DMS79 (cell line): ENCODE measurements around the gene TRIM31.
A peak's percentile ranks its signal among the peaks of the same experiment; 100 is the strongest.

Experiments used
- DNase-seq: peaks from one replicate; lab custom pipeline; 2025; lab: John Stamatoyannopoulos, UW

TRIM31 gene

GRCh38 chr6:30075790-30076732 lies 36.8 kb downstream of the TRIM31 start:
- DNase-seq = no peak

GRCh38 chr6:30075094-30075789 lies 37.6 kb downstream of the TRIM31 start, which contains the start of gene RNF39:
TSS of gene RNF39 (minus strand) at chr6:30075769. CDS start at chr6:30075585, 184 bp downstream.
- no peak for DNase-seq

- DNase-seq = no peak
Measured at GRCh38 chr6:30074331-30075093, 38.4 kb downstream of the TRIM31 start.

GRCh38 chr6:30073489-30074235 lies 39.2 kb downstream of the TRIM31 start:
- no peak for DNase-seq

- DNase-seq = no peak
Measured at GRCh38 chr6:30071858-30072257, 41.0 kb downstream of the TRIM31 start.

- no peak for DNase-seq
Measured at GRCh38 chr6:30071081-30071818, 41.6 kb downstream of the TRIM31 start.

GRCh38 chr6:30067460-30068139 lies 45.3 kb downstream of the TRIM31 start:
- DNase-seq = no peak

GRCh38 chr6:30066577-30067459 lies 46.1 kb downstream of the TRIM31 start, which contains the start of gene PPP1R11:
TSS of gene PPP1R11 (plus strand) at chr6:30067198. CDS start at chr6:30067411, 213 bp downstream.
- DNase-seq = peak; percentile 98

GRCh38 chr6:30066082-30066481 lies 46.8 kb downstream of the TRIM31 start:
- DNase-seq = no peak

GRCh38 chr6:30063315-30063714 lies 49.6 kb downstream of the TRIM31 start:
- DNase-seq = no peak

GRCh38 chr6:30062471-30063178 lies 50.3 kb downstream of the TRIM31 start:
- DNase-seq = no peak

- DNase-seq = no peak
Measured at GRCh38 chr6:30061858-30062458, 50.9 kb downstream of the TRIM31 start.

GRCh38 chr6:30061092-30061857 lies 51.6 kb downstream of the TRIM31 start, which contains the start of gene POLR1H:
TSS of gene POLR1H (plus strand) at chr6:30061265. CDS start at chr6:30061525, 260 bp downstream.
- peak; percentile 93 for DNase-seq

GRCh38 chr6:30060606-30061091 lies 52.2 kb downstream of the TRIM31 start:
- DNase-seq = no peak

- no peak for DNase-seq
Measured at GRCh38 chr6:30055513-30055912, 57.4 kb downstream of the TRIM31 start.

- DNase-seq = no peak
Measured at GRCh38 chr6:30053682-30054081, 59.2 kb downstream of the TRIM31 start.
